Fibroblast of skin of scalp (primary cell): ENCODE results near the gene CIAO1. TPM values are rescaled to one million over a fixed set of nuclear protein-coding genes. Genes with fewer than 3 reads are reported as not detected.
"Not testable (repeated sequence)": the region's sequence is repeated elsewhere in the genome, so short reads cannot be mapped to it uniquely, and the experiment has no call there.

Source experiments
- DNase-seq: peaks from one replicate; pipeline ENCODE4 v3.0.0-alpha.2; 2013
- polyA plus RNA-seq, 2 experiments: library from polyadenylated mRNA; unstranded; fragments of 120-200 nt; gene quantifications; one replicate each; pipeline ENCODE4 v1.2.1, GENCODE V29; 2013; ENCODE audit not compliant: insufficient read length in 2 of 2

The CIAO1 gene
- 38.0 TPM for polyA plus RNA-seq (2013, experiment 1 of 2; ENCODE audit: insufficient read length)
- polyA plus RNA-seq (2013, experiment 2 of 2; ENCODE audit: insufficient read length) = 38.6 TPM

- DNase-seq = peak; percentile 98
These were observed at the start of gene CIAO1, which contains the start of gene TMEM127 for GRCh38 chr2:96265840-96266679. Gene CIAO1, plus strand, starts transcription at chr2:96266225. Its CDS starts 126 bp downstream, at chr2:96266351. Gene TMEM127, minus strand, starts transcription at chr2:96265997. Its CDS starts 616 bp downstream, at chr2:96265381.

- DNase-seq = no peak
These were observed 47.4 kb upstream of the CIAO1 start for GRCh38 chr2:96218508-96219131.

- not testable (repeated sequence) for DNase-seq
These were observed 46.1 kb upstream of the CIAO1 start for GRCh38 chr2:96219959-96220358.

DNA sequence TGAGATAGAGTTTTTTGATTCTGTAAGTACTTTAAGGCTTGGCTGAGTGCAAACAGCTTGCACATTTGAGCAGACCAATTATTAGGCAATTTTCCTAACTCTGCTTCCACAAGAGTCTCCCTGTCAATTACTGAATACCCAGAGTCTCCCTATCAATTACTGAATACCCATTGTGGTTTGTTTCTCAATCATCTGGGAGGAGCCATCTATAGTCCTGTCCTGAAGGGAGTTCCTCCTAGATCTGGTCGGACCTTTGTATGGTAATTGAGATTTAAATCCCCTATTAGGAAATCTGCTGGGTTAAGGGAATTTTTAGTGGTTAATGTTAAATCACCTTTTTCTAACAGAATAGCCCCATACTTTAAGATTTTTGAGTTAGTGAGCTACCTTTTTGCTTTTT, 44.9 kb upstream of the CIAO1 start:
- DNase-seq = not testable (repeated sequence)

DNA sequence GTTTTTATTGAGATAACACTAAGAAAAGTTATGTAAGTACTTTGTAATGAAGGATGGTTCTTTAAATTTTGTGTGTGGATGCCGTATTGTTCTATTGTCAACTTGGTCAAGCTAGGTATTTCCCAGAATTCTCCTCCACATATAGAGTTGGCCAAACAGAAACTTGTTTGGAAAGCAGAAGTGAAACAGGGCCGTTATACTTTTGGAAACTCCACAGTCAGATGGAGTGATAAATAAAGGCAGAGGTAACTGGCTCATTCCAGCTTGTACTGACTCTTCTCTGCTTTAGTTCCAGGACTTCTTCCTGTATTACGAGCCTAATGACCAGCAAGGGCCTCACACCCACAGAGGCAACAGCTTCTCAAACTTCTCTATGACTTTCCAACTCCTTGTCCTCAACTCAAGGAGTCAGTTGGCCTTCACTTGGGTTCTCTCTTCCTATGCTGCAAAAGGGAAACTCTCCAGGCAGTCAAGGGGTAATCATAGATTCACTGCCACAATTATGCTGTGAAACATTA, 41.0 kb upstream of the CIAO1 start:
- no peak for DNase-seq

GRCh38 chr2:96231316-96231715, 34.7 kb upstream of the CIAO1 start:
- no peak for DNase-seq

DNA sequence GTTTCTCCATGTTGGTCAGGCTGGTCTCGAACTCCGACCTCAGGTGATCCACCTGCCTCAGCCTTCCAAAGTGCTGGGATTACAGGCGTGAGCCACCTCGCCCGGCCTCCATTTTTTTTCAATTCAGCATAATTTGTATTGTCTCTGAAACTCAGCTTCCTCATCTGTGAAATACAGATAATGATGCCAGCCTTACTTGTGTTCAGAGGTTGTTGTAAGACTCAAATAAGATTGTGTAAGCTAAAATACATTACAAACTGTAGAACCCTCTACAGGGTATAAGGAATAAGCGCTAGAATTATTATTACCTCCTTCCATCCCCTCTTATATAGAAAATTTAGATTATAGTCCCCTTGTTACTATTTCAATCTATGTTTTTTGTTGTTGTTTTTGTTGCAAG, 32.6 kb upstream of the CIAO1 start:
- no peak for DNase-seq

DNA sequence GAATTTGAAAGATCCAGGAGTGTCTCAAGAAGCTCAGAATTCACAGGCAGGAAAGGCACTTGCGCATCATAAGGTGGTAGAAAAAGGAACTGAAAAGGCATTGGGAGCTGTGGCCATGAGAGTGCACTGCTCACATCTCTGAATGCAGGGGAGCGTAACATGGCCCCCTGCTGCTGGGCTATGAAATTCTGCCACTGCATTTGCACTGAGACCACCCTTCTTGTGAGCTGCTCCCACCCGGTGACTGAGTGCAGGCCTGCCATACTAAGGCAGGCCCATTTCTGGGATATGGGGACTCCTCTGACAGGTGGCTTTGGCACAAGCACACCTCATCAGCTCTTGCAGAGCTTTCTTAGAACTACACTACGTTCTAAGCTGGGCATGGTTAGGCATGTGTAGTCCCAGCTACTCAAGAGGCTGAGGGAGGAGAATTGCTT, 32.1 kb upstream of the CIAO1 start:
- DNase-seq = no peak

DNA sequence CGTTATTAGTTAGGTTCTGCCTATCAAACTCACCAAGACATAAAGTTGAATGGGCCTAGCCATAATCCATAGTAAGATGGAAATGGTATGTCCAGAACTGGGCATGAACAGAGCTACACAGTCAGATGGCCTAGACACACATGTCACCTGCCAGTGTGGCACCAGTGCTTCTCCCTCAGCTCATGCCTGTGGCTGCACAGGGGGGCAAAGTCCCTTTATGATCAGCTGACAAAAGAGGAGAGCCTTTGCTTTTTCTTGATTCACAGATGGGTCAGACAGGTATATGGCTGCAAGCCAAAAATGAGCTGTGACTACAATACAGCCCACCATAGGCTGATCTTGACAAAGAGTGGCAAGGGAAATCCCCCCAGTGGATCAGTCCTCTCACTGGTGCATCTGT, 29.1 kb upstream of the CIAO1 start:
- no peak for DNase-seq

- DNase-seq = no peak
These were observed 27.8 kb upstream of the CIAO1 start for GRCh38 chr2:96238266-96238665.

DNA sequence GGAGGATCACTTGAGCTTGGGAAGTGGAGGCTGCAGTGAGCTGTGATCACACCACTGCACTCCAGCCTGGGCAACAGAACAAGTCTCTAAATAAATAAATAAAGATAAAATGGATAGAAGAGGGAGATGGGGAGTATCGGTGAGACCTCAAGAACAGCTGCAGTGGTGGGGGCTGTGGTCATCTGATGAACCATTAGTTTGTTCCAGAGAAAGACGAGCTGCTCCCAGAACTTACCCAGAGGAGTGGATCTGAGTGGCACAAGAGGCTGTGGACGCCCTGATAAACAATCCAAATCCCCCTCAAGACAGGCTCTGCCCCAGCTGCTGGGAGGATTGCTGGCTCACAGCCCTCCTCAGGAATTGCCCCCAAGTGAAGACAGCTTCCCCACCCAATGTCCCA, 26.9 kb upstream of the CIAO1 start:
- DNase-seq = no peak

- DNase-seq = no peak
These were observed 26.2 kb upstream of the CIAO1 start for GRCh38 chr2:96239745-96240264.

DNA sequence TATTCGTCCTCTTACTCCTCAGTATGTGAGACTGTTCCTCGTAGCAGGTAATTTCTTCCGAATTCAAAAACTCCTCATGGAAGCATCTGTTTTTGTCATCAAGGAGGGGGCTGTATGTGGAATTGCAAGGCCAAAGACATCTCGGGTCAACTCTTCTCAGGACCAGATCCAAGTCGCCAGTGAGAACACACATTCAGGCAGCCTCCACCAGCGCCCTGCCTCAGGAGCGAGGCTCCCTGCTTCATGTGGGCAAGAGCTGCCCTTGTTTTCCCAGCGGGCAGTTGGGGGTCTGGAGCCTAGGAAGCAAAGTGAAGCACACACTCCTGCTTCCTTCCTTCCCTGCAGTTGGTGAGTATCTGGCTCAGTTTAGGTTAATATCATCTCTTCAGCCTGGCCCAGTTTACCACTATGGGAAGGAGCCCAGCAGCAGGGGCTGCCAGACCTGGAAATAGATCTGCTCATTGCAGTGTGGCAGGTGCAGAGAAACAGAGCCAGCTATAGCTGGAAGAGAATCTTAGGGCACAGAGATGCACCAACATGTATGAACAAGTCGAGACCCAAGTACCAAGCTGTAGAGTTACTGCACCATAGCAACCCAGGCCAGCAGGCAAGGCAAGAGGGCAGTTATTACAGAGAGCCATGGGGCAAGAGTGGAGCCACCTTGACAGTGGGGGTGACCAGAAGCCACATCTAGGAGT, 25.5 kb upstream of the CIAO1 start:
- no peak for DNase-seq

DNA sequence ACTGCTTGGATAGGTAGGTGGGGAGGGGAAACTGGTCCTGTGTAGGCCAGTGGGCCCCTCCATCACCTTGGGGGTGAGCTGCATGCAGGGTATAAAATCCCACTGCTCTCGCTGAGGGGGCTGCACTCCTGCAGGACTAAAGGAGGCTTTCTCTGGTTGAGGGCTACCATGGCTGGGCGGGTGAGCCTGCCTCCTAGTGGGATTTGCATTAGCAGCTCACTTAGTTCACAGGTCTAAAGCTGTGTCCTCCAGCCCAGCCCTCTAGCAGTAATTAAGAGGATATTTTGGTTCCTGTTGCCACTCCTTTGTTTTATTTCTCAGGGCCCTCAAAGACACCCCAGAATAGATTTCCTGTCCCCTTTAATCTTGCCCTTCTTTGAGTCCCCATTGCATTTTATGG, 24.8 kb upstream of the CIAO1 start:
- DNase-seq = no peak

- DNase-seq = peak; percentile 22
These were observed 24.0 kb upstream of the CIAO1 start for GRCh38 chr2:96241900-96242611.

GRCh38 chr2:96243843-96244242, 22.2 kb upstream of the CIAO1 start:
- no peak for DNase-seq

DNA sequence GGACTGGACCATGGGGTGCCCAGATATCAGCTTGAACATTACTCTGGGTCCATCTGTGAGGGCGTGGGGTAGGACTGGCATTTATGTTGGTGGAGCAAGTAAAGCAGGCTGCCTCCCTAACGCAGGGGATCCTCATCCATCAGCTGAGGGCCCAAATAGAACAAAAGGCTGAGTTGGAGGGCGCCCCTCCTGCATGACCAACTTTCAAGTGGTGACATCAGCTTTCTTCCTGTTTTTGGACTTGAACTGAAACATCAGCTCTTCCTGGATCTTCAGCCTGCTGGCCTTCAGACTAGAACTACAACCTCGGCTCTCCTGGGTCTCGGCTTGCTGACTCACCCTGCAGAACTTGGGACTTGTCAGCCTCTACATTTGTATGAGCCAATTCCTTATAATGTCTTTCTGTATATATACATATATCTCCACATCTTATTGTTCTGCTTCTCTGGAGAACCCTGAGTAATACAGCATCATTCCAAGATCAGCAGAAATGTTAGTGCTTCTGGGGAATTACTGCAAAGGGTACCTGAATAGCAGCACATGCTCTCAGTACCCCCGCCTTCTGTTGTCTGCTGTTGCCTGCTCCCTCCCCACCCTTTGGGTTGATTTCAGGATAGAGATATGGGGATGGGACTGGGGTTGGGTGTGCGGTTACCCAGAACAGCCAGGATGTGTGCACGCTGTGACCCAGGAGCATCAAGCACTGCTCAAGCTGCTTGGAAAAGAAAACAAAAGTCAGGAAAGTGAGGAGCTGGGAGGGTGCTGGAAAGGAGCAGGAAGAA, 20.2 kb upstream of the CIAO1 start:
- peak; percentile 46 for DNase-seq

DNA sequence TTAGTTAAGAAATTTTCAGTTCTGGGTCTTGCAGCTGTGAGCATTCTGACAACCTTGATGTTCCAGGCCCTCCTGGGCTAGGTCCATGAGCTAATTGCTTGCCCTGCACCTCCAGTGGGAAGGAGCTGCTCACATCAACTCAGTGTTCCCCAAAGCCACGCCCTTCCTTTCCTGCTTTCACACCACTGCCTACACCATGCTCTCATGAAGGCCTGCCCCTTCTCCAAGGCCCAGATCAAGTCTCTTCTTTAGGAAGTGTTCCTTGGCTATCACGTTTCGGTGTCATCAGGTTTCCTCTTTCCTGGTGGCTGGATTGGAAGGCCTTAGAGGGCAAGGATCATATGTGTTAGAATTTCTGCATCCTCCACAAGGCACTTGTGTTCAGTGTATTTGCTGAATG, 19.0 kb upstream of the CIAO1 start:
- no peak for DNase-seq

- DNase-seq = no peak
These were observed 18.1 kb upstream of the CIAO1 start for GRCh38 chr2:96247896-96248295.

DNA sequence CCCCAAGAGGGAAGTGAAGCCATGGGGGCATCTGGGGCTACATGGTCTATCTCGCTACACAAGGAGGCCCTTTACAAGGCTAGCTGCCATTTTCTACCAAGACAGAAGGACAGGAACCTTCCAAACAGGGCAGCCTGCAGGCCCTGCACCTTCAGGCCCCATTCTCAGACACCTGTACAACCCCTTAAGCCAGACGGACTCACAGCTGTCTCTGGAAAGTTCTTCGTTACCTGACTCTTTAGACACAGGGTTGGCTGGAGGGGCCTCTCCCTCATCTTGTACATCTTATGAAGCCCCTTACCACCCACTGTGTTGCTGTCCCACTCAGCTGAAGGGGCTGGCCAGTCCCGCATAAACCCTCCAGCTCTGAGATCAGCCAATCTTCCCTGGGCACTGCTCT, 17.4 kb upstream of the CIAO1 start:
- DNase-seq = no peak

- DNase-seq = peak; percentile 92
These were observed 16.4 kb upstream of the CIAO1 start for GRCh38 chr2:96249654-96250053.
